ENCODE results near the gene EPS8L3.

GRCh38 chr1:109760581-109761226 lies 3.0 kb downstream of the EPS8L3 start:
- TF ChIP-seq CTCF (IDR thresholded peaks at IDR 0.05; ENCODE audit: insufficient read depth, low read length, poor library complexity, severe bottlenecking) (no peak), EZH2phosphoT487 (conservative IDR thresholded peaks at IDR 0.05; ENCODE audit: low read length) (no peak)

Data from SU-DHL-6 (cell line).